SK-N-SH (cell line): ENCODE results near the gene MYDGF.
"Not testable (repeated sequence)": the region's sequence is repeated elsewhere in the genome, so short reads cannot be mapped to it uniquely, and the experiment has no call there.

Experiments used
- CHD2 ChIP-seq: fragments of 150-350 bp; IDR thresholded peaks from 2 replicates; pipeline ENCODE4 v1.6.1; 2018; ENCODE audit warnings: low read length; ENCODE audit not compliant: partially characterized antibody
- CTCF ChIP-seq: fragments of 200-600 bp; sonication (generic); IDR thresholded peaks from 2 replicates; pipeline ENCODE4 v1.6.1; 2017; ENCODE audit warnings: antibody characterized with exemption, mild to moderate bottlenecking, moderate library complexity
- EP300 ChIP-seq, 2 experiments: IDR thresholded peaks; 2 replicates each; pipeline versions ENCODE4 v1.4.0 to v1.6.1; 2012; ENCODE audit warnings: borderline replicate concordance in 1 of 2, low read depth in 1 of 2, low read length in 1 of 2
- GABPA ChIP-seq: IDR thresholded peaks from 2 replicates; pipeline ENCODE4 v1.4.0; 2012; ENCODE audit warnings: low read depth, mild to moderate bottlenecking
- POLR2AphosphoS5 ChIP-seq: IDR thresholded peaks from 2 replicates; pipeline ENCODE4 v1.6.1; 2012; ENCODE audit warnings: low read depth, low read length
- REST ChIP-seq: IDR thresholded peaks from 2 replicates; pipeline ENCODE4 v1.6.1; 2012; ENCODE audit warnings: mild to moderate bottlenecking, low read depth, low read length, moderate library complexity
- RFX5 ChIP-seq: IDR thresholded peaks from 2 replicates; pipeline ENCODE4 v1.6.1; 2012; ENCODE audit warnings: mild to moderate bottlenecking, improper control_type of control experiment, low read length
- TCF12 ChIP-seq: IDR thresholded peaks from 2 replicates; pipeline ENCODE4 v1.4.0; 2012
- TEAD4 ChIP-seq: IDR thresholded peaks from 2 replicates; pipeline ENCODE4 v1.4.0; 2012; ENCODE audit warnings: mild to moderate bottlenecking, borderline replicate concordance; ENCODE audit not compliant: insufficient read depth
- USF2 ChIP-seq: fragments of 150-350 bp; IDR thresholded peaks from 2 replicates; pipeline ENCODE4 v1.6.1; 2017; ENCODE audit warnings: antibody characterized with exemption, low read length, low read depth, borderline replicate concordance

GRCh38 chr19:4680021-4680420, 9.9 kb upstream of the MYDGF start:
- not testable (repeated sequence) for TF ChIP-seq GABPA; USF2; EP300 (IDR thresholded peaks at IDR 0.05; ENCODE audit: borderline replicate concordance in 1 of 2, low read depth in 1 of 2, low read length in 1 of 2); TCF12; CTCF; RFX5; REST; TEAD4; CHD2; POLR2AphosphoS5
